NCI-H1092 treated with DMSO at 0.1 percent for 48 hours (cell line): ENCODE data around the gene PLCG2.
"Not testable (repeated sequence)": the region's sequence is repeated elsewhere in the genome, so short reads cannot be mapped to it uniquely, and the experiment has no call there.

ENCODE experiments used
- DNase-seq: peaks from one replicate; lab custom pipeline; 2025; lab: John Stamatoyannopoulos, UW

PLCG2 gene

GRCh38 chr16:81939164-81940056 lies 160.3 kb downstream of the PLCG2 start:
- no peak for DNase-seq

GRCh38 chr16:81940781-81941560 lies 161.9 kb downstream of the PLCG2 start:
- peak; percentile 57 for DNase-seq

GRCh38 chr16:81942007-81942601 lies 163.0 kb downstream of the PLCG2 start:
- no peak for DNase-seq

- no peak for DNase-seq
These were observed 166.6 kb downstream of the PLCG2 start for GRCh38 chr16:81945665-81946064.

- DNase-seq, result no peak
These were observed 167.1 kb downstream of the PLCG2 start for GRCh38 chr16:81946206-81946605.

- no peak for DNase-seq
These were observed 172.5 kb downstream of the PLCG2 start for GRCh38 chr16:81951564-81951963.

- no peak for DNase-seq
These were observed 177.3 kb downstream of the PLCG2 start for GRCh38 chr16:81956213-81956948.

GRCh38 chr16:81964808-81965207 lies 185.7 kb downstream of the PLCG2 start:
- DNase-seq, result no peak

- DNase-seq, result no peak
These were observed 188.3 kb downstream of the PLCG2 start for GRCh38 chr16:81967358-81967757.

GRCh38 chr16:81971853-81972252 lies 192.8 kb downstream of the PLCG2 start:
- no peak for DNase-seq

- DNase-seq, result no peak
These were observed 194.6 kb downstream of the PLCG2 start for GRCh38 chr16:81973737-81974136.

GRCh38 chr16:81975637-81976036 lies 196.5 kb downstream of the PLCG2 start:
- DNase-seq, result no peak

- DNase-seq, result not testable (repeated sequence)
These were observed 198.3 kb downstream of the PLCG2 start for GRCh38 chr16:81977335-81977942.

- DNase-seq, result no peak
These were observed 208.0 kb downstream of the PLCG2 start for GRCh38 chr16:81987121-81987520.

- no peak for DNase-seq
These were observed 208.6 kb downstream of the PLCG2 start for GRCh38 chr16:81987706-81988105.

GRCh38 chr16:81992859-81993258 lies 213.8 kb downstream of the PLCG2 start:
- no peak for DNase-seq

GRCh38 chr16:81994485-81994884 lies 215.4 kb downstream of the PLCG2 start:
- no peak for DNase-seq

- no peak for DNase-seq
These were observed 216.6 kb downstream of the PLCG2 start for GRCh38 chr16:81995651-81996050.

- no peak for DNase-seq
These were observed 217.8 kb downstream of the PLCG2 start for GRCh38 chr16:81996664-81997509.

- no peak for DNase-seq
These were observed 218.6 kb downstream of the PLCG2 start for GRCh38 chr16:81997738-81998137.

GRCh38 chr16:82002831-82003230 lies 223.7 kb downstream of the PLCG2 start:
- no peak for DNase-seq
